Endodermal cell (in vitro differentiated cells): ENCODE data around the gene DHRS7B. TPM values are rescaled to one million over a fixed set of nuclear protein-coding genes. Genes with fewer than 3 reads are reported as not detected.

Experiments used
- DNase-seq: peaks from one replicate; pipeline ENCODE4 v3.0.0-alpha.2; 2017
- H3K27ac ChIP-seq: 2 replicates; pipeline ENCODE4 v1.5.1; 2013; ENCODE audit warnings: mild to moderate bottlenecking, low read depth, low read length, moderate library complexity
- H3K27me3 ChIP-seq: 2 replicates; pipeline ENCODE4 v1.6.1; 2013; ENCODE audit warnings: mild to moderate bottlenecking, low read length, moderate library complexity; ENCODE audit not compliant: insufficient read depth, control insufficient read depth, poor library complexity, severe bottlenecking
- H3K36me3 ChIP-seq: 2 replicates; pipeline ENCODE4 v1.7.0; 2013; ENCODE audit warnings: mild to moderate bottlenecking, low read length, moderate library complexity; ENCODE audit not compliant: control insufficient read depth, insufficient read depth
- H3K4me1 ChIP-seq: one replicate; pipeline ENCODE4 v1.7.0; 2013; ENCODE audit warnings: low read length; ENCODE audit not compliant: control insufficient read depth, insufficient read depth
- H3K4me3 ChIP-seq: 2 replicates; pipeline ENCODE4 v1.5.1; 2013; ENCODE audit warnings: mild to moderate bottlenecking, low read length, moderate library complexity
- H3K9ac ChIP-seq: 2 replicates; pipeline ENCODE4 v1.6.1; 2013; ENCODE audit warnings: mild to moderate bottlenecking, low read length, moderate library complexity; ENCODE audit not compliant: poor library complexity, severe bottlenecking; ENCODE audit errors: extremely low read depth
- H3K9me3 ChIP-seq: 2 replicates; pipeline ENCODE4 v1.6.1; 2013; ENCODE audit warnings: mild to moderate bottlenecking, low read length, moderate library complexity; ENCODE audit not compliant: control insufficient read depth
- H3K27ac Mint-ChIP-seq: 2 replicates; pipeline ENCODE4 v1.8.0; 2020; ENCODE audit warnings: mixed read lengths
- H3K27me3 Mint-ChIP-seq: 2 replicates; pipeline ENCODE4 v1.8.0; 2021; ENCODE audit warnings: mild to moderate bottlenecking, mixed read lengths; ENCODE audit not compliant: insufficient read depth
- H3K36me3 Mint-ChIP-seq: 2 replicates; pipeline ENCODE4 v1.8.0; 2020; ENCODE audit warnings: low read depth, mixed read lengths
- H3K4me1 Mint-ChIP-seq: 2 replicates; pipeline ENCODE4 v1.8.0; 2020; ENCODE audit warnings: mixed read lengths
- H3K4me3 Mint-ChIP-seq: 2 replicates; pipeline ENCODE4 v1.8.0; 2020; ENCODE audit warnings: mild to moderate bottlenecking, moderate library complexity, mixed read lengths
- H3K9me3 Mint-ChIP-seq: 2 replicates; pipeline ENCODE4 v1.8.0; 2020; ENCODE audit warnings: mild to moderate bottlenecking, mixed read lengths
- WGBS, 2 experiments: methylation state at CpG; one replicate each; pipeline versions ENCODE4 v1.1.5 to v1.1.7; 2013; ENCODE audit warnings: missing lambda C conversion rate in 2 of 2, mixed read lengths in 1 of 2; ENCODE audit not compliant: insufficient coverage in 1 of 2, insufficient read length in 1 of 2; 5-methylcytosine and 5-hydroxymethylcytosine counted together
- total RNA-seq, 2 donors: library from RNA; stranded (reverse); fragmentation: NEBNext Ultra II Directional in 1 of 2; extraction: Animal tissue kit (Norgen Biotek cat#: 25700) in 1 of 2; gene quantifications; 2 replicates in 1 of 2; 3 replicates in 1 of 2; pipeline ENCODE4 v1.2.1, GENCODE V29; 2021
- TF ChIP-seq, protein P1 (sequence below): fragments of 200-600 bp; sonication (generic); conservative IDR thresholded peaks from 2 replicates; pipeline ENCODE4 v1.5.0; 2021; ENCODE audit warnings: antibody characterized with exemption, mild to moderate bottlenecking

DHRS7B gene
- total RNA-seq, 2 donors from 2014 or later = 20.8 to 24.2 TPM

DNA sequence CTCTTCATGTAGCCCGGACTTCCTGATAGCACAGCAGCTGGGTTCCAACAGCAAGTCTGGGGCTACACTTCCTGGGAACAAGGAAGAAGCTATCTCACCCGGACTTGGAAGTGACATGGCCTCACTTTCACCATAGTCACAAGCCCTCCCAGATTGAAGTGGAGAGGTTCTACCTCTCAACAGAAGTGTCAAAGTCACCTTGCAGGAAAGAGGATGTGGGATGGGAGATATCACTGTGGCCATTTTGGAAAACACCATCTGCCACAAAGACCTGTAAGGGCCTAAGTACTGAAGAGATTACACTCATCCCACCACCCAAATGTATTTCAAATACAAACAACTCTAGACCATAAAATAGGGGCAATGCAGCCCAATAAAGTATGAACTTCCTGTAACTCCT is 29.9 kb upstream of the DHRS7B start:
- Mint-ChIP-seq H3K4me3 (no peak overlapping the region), H3K36me3 (no peaks in the 10 kb centered on the region), H3K27me3 (no peaks in the 10 kb centered on the region), H3K27ac (no peak overlapping the region), H3K9me3 (peaks cover 3% of the 10 kb centered on the region), H3K4me1 (peaks cover 1% of the 10 kb centered on the region)
- 91% methylated on average over 2 of the region's 2 CpGs; no CpG with 5 or more reads in 1 of the 2 experiments for WGBS, 2 experiments
- Histone ChIP-seq H3K9ac (no peak overlapping the region), H3K4me1 (no peaks in the 10 kb centered on the region), H3K27ac (no peak overlapping the region), H3K27me3 (no peaks in the 10 kb centered on the region), H3K4me3 (no peak overlapping the region), H3K36me3 (no peaks in the 10 kb centered on the region), H3K9me3 (no peaks in the 10 kb centered on the region)
- no peak for DNase-seq
- TF ChIP-seq, protein P1, sequence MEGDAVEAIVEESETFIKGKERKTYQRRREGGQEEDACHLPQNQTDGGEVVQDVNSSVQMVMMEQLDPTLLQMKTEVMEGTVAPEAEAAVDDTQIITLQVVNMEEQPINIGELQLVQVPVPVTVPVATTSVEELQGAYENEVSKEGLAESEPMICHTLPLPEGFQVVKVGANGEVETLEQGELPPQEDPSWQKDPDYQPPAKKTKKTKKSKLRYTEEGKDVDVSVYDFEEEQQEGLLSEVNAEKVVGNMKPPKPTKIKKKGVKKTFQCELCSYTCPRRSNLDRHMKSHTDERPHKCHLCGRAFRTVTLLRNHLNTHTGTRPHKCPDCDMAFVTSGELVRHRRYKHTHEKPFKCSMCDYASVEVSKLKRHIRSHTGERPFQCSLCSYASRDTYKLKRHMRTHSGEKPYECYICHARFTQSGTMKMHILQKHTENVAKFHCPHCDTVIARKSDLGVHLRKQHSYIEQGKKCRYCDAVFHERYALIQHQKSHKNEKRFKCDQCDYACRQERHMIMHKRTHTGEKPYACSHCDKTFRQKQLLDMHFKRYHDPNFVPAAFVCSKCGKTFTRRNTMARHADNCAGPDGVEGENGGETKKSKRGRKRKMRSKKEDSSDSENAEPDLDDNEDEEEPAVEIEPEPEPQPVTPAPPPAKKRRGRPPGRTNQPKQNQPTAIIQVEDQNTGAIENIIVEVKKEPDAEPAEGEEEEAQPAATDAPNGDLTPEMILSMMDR = no peak

DNA sequence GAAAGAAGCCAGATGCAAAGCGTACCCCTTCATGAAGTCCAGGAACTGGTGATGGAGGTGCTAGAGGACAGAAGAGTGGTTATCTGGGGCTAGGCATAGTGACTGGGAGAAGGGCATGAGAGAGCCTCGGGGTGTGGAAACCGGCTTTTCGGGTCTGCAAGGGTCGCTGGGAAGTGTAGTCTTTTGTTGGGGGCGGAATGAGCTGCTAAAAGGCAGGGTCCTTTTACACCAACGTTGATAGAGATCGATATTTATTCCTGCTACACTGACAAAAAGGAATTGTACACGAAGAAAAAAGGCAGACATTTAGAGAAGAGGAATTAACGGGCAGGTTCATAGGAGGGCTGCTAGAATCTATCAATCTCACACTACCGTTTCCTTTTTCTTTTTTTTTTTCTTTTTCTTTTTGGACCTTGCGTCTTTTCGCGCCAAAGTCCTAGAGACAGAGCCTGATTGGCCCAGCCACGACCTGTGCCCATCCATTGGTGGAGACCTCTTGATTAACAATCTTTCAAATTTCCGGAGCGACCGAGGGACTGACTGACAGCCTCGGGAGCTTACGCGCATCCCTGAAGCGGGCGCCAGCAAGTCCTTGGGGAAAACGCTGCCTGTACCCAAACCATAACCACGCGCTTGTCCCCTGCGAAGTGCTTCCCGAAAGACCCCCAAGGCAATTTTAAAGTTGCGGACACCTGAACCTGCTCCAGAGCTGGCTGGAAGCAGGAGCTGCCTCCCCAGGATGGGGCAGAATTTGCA is 27.7 kb upstream of the DHRS7B start:
- H3K27me3 Mint-ChIP-seq = no peaks in the 10 kb centered on the region
- Histone ChIP-seq H3K9me3 (peaks cover 3% of the 10 kb centered on the region), H3K4me1 (no peaks in the 10 kb centered on the region), H3K9ac (peak overlapping the region; percentile 95), H3K36me3 (no peaks in the 10 kb centered on the region), H3K4me3 (peak overlapping the region; percentile 95), H3K27ac (peak overlapping the region; percentile 92), H3K27me3 (no peaks in the 10 kb centered on the region)
- no peaks in the 10 kb centered on the region for H3K36me3 Mint-ChIP-seq
- TF ChIP-seq, protein P1 = no peak
- H3K4me3 Mint-ChIP-seq = peak overlapping the region; percentile 84
- peaks cover 5% of the 10 kb centered on the region for H3K9me3 Mint-ChIP-seq
- H3K4me1 Mint-ChIP-seq = peaks cover 1% of the 10 kb centered on the region
- WGBS, 2 experiments = 0 to 1% methylated on average over 15 to 29 of the region's 29 CpGs
- H3K27ac Mint-ChIP-seq = peak overlapping the region; percentile 99
- peak; percentile 97 for DNase-seq

DNA sequence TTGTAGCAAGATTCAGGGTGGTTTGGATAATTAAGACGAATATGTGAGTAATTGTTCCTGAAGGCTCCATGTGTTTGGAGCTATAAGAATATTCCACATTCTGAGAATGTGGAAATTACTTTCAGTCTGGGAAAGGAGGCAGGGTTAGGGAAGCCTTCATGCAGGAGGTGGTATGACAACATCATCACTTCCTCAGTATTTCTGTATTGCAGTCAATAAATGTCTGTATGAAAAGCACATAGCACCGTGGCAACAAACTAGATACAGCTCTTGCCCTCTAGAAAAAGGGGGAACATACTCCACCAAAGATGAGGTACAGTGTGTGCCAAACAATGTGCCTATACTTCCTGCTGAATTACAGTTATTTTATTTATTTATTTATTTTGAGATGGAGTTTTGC is 26.1 kb upstream of the DHRS7B start:
- DNase-seq = no peak
- no peaks in the 10 kb centered on the region for H3K27me3 ChIP-seq
- H3K4me3 ChIP-seq = no peak overlapping the region
- H3K27ac Mint-ChIP-seq = no peak overlapping the region
- WGBS, 2 experiments = 83 to 95% methylated on average over 2 of the region's 2 CpGs
- H3K4me3 Mint-ChIP-seq = no peak overlapping the region
- H3K4me1 ChIP-seq = no peaks in the 10 kb centered on the region
- H3K27me3 Mint-ChIP-seq = no peaks in the 10 kb centered on the region
- H3K9me3 Mint-ChIP-seq = peaks cover 13% of the 10 kb centered on the region
- no peaks in the 10 kb centered on the region for H3K36me3 ChIP-seq
- H3K9ac ChIP-seq = no peak overlapping the region
- TF ChIP-seq, protein P1 = no peak
- H3K9me3 ChIP-seq = peaks cover 12% of the 10 kb centered on the region
- peaks cover 6% of the 10 kb centered on the region for H3K4me1 Mint-ChIP-seq
- no peak overlapping the region for H3K27ac ChIP-seq
- peaks cover 3% of the 10 kb centered on the region for H3K36me3 Mint-ChIP-seq
